HG02623 (cell line): ENCODE measurements around the gene AQP5.
"Not testable (repeated sequence)": the region's sequence is repeated elsewhere in the genome, so short reads cannot be mapped to it uniquely, and the experiment has no call there.

Experiments used
- ATAC-seq: cut with Tn5 transposase; IDR thresholded peaks from one replicate; pipeline ENCODE4 v1.9.1; 2021; ENCODE audit warnings: moderate library complexity; ENCODE audit not compliant: unreplicated experiment

The AQP5 gene

GRCh38 chr12:49979016-49979586 is 17.4 kb downstream of the AQP5 start:
- no peak for ATAC-seq

DNA sequence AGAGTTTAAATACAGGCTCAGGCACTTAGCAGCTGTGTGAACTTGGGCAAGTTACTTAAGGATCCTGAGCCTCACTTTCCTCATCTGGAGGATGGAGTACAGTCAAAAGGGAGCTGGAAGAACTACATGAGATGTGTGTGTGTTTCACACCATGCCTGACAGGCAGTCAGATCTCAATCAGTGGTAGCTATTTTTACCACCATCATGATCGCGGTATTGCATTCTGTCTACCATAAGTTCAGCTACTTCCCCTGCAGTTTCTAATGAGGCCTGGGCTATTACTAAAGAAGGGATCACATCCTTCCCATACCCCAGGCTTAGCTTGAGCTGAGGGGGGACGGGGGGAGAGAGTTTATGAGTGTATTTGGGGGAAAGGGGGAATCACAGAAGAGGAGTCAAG is 18.1 kb downstream of the AQP5 start:
- ATAC-seq = no peak

DNA sequence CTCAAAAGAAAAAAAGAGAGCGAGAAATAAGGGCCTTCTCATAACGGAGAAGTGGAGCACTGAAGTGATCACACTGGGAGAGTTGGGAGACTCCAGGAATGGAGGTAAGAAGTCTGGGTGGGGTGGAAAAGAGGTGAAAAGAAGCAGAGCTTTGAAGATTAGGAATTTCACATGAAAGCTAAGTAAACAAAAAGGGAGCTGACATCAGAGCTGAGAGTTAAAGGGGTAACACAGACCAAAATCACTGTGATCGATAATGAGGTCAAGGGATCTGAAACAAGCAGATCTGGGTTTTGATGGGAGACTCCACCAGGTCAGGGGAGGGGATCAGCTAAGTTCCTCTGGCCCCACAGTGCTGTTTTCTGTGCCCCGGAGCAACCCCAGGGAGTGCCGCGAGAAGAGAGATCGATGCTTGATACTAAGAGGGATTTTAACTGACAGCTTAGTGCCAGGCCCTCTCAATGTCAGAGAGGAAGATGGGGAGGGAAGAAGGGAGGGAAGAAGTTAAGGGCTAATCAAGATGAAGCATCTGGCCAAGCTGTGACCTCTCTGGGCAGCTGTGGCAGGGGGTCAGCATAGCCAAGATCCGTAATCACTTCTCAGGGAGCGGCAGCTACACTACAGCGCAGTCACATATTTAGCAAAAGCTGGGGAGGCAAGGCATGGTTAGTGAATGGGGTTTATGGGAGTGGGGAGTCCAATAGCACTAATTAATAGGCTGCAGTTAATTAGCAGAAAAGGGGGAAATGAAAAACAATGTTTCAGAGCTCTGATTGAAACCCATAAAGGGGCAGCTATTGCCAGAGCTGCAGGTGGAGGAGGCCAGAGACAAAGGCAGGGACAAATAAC is 19.1 kb downstream of the AQP5 start:
- ATAC-seq = no peak

DNA sequence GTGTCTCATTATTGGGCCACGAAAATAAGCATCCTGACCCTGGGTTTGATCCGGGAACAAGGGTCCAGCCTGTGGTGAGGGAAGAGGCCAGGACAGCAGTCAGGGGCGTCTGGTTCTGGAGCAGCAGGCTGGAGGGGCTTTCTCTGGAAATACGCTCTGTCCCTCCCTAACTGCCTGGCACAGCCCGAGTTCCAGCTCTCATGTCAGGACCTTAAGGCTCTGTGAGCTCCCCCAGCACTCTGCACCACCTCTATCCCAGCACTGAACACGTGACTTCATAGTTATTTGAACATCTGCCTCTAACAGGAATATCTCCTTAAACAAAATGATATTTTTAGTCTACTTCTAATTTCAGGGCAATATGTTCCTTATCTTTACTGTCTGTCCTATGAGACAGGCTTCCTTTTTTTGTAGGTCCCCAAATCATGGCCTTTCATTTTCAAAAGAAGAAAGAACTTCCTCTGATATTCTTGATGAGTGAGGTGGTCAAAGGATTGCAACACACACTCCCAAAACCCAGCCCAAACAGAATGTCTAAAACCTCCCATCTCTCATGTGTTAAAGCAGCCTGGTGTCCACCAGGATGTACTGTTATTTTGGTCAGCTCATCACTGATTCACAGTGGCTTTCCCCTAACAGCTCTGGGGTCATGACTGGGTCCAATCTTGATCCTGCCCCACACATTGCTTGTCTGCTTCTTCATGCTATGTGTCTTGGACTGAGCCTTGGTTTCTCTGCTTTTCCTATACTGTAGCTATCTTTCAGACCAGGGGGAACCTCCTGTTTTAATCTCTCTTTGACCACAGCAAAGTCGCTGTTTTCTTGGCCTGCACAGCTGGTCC is 20.8 kb downstream of the AQP5 start:
- ATAC-seq = no peak

- ATAC-seq = no peak
Observed at GRCh38 chr12:49983892-49984291, 22.2 kb downstream of the AQP5 start.

DNA sequence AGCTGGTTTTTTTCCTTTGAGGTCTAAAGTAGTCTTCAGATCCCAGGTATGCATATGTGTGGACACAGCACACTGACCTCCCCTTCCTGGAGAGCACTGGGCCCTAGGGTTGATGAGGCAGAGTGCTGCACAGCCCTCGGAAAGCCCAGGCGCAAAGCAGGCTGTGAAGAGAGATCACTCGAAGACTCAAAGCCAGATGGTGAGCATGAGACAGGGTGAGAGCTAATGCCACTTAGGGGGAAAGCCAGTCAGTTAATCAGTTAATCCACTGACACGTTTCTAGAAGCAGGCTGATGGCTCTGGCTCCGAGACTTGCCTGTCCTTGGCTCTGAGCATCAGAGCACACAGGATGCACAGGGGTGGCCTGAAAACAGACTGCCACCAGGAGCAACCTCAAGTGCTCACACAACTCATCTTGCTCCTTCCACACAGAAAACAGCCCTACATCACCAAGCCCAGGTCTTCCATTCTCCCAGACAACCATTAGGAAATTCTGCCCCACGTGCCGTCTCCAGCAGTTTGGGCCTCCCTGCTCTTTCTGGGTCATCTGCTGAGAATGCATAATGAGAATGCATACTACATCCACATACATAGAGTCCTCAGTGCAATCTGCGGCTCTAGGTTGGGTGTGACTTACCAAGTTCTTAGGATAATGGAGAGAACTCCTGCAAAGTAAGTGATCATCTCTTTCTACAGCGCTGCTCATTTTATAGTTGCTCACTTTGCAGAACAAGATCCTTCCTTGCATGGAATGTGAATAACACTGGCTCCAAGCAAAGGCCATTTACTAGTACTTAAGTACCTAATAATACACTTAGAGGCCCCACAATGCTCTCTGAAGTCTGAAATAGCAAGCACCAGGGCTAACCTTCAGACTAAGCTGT is 23.0 kb downstream of the AQP5 start:
- no peak for ATAC-seq

- ATAC-seq = no peak
Observed at GRCh38 chr12:49985981-49986380, 24.3 kb downstream of the AQP5 start.

DNA sequence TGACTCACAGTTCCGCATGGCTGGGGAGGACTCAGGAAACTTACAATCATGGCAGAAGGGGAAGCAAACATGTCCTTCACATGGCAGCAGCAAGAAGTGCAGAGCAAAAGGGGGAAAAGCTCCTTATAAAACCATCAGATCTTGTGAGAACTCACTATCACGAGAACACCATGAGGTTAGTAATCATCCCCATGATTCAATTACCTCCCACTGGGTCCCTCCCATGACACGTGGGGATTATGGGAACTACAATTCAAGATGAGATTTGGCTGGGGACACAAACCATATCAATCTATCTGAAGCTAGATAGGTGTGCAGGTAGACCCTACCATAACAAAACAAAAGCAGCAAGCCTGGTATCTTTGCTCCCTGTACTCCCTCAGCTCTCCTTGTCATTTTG is 24.8 kb downstream of the AQP5 start:
- ATAC-seq = not testable (repeated sequence)

- no peak for ATAC-seq
Observed at GRCh38 chr12:49987625-49988303, 26.1 kb downstream of the AQP5 start.

GRCh38 chr12:49989400-49989799 is 27.7 kb downstream of the AQP5 start:
- ATAC-seq = not testable (repeated sequence)

- ATAC-seq = no peak
Observed at GRCh38 chr12:49990273-49990672, 28.6 kb downstream of the AQP5 start.

DNA sequence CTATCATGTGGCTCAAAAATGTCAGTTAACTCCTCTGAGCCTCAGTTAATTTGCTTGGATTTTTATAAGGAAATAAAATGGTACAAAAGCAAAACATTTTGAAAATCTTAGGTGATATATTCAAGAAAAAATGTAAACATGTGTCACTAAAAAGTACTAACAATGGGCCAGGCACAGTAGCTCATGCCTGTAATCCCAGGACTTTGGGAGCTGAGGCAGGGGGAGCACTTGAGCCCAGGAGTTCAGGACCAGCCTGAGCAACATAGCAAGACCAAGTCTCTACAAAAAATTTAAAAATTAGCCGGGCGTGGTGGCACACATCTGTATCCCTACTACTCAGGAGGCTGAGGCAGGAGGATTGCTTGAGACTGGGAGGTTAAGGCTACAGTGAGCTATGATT is 36.8 kb downstream of the AQP5 start:
- no peak for ATAC-seq

DNA sequence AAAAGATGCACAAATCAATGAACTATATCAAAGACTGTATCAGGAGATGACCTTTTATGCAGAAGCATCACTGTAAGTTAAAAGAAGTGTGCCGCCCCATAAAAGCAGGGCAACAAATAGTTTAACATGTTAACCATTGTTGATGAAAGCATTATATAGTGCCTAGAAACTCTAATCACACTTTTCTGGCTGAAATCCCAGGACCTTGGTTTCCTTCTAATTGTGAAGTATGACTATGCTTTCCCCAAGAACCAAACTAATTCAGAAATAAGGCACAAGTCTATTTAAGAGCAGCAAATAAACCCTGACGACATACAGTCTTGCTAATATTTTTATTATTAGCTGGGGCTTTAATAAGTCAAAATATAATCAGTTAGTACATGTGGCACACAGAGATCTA is 41.9 kb downstream of the AQP5 start:
- ATAC-seq = no peak

- no peak for ATAC-seq
Observed at GRCh38 chr12:50004696-50005095, 43.0 kb downstream of the AQP5 start.

DNA sequence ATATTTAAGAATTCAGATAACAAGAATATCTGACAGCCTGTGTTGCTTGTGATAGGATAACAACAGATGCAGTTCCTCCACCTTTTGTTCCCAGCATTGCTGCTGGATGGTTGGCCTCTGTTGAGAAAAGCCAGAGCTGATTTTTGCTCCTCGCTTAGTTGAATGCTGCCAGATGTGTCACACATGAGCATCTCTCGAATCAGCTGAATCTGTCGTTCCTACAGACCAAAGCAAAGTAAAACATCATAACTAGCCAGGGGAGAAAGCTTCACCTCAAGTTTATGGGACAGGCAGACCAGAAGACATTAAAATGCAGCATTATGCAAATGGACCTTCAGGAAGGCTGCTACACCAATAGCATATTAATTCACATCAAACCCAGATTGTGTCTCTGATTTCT is 43.5 kb downstream of the AQP5 start:
- ATAC-seq = no peak

DNA sequence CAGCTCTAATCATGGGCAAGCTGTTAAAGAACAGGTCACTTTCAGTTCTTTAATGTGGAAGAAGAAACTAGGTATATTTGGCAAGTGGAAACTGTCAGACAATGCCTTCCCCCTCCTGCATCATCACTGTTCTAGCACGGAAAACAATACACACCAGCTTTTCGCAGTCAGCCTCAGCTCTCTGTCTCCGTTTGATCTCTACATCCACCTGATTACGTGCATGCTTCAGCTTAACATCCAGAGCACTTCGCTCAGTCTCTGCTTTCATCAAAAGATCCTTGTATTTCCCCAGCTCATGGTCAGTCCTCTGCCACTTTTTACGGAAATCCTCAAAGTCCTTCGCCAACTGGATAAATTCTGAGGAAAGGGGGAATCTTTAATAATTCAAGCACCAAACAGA is 44.6 kb downstream of the AQP5 start:
- no peak for ATAC-seq

DNA sequence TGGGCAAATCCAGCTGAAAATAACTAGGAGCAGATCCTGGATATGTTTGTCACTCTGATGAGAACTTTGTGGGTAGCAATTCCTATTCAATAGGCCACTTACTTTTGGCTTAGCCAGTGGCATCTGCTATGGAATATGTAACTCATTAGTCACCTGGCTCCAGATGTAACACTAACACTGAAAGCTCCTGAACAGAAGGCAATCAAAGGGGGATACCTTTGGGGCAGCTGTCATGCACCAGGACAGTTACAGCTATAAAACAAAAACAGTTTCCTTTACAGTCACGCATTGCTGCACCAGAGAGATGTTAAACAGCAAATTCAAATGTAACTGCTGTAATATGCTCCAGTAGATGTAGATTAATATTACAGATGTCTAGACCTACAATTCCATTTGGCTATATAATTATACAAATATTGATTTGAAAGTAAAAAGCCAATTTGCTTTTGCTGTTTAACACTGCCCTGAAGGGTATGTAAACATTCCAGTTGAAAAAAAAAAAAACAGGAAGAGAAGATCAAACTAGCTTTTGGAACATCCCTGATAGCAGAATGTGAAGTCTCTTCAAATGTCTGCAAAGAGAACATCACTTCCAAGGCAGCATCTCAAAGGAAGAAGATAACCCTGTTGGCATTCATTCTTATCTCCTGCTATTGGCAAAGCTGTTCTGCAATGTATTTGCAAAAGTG is 45.2 kb downstream of the AQP5 start:
- ATAC-seq = no peak

DNA sequence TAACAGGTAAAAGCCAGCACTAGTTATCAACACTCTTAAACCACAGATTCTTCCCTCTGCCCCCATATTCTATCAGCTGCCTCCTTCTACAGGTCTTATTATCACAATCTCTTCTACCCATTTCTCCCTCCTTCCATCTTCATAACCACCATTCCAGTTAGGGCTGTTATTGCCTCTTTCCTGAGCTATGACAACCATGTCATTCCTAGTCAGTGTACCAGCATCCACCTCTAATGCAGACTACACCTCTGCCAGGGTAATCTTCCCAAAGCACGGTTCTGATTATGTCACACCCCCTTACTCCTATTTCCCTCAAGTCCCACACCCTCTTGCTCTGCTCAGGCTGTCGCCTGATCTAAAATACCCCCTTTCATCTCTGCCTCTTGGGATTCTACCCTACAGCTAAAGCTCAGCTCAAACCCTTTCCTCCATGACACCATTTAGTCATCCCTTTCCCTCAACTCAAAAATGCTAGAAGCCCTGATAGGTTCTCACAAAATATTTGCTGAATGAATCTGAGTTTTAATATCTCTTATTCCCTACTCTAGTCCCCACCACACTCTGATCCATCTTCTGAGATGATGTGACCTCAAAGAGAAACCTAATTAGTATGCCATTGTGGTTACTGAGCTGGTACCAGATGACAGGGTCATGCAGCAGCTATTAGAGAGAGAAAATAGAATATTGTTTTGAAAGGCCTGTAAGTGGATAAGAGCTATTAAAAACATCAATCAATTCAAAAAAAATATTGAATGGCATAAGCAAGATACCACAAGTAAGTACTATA is 51.9 kb downstream of the AQP5 start:
- ATAC-seq = no peak

DNA sequence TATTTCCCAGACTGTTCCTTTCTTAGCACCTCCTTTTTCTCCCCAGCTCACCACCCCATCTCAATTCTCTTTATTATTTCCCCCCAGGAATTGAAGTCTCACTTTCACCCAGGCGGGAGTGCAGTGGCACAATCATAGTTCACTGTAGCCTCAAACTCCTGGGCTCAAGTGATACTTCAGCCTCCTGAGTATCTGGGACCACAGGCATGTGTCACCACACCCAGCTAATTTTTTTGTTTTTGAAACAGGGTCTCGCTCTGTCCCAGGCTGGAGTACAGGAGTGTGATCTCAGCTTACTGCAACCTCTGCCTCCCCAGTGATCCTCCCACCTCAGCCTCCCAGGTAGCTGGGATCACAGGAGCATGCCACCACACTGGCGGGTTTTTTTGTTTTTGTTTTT is 52.7 kb downstream of the AQP5 start:
- ATAC-seq = no peak
